ENCODE measurements around the gene TTC21A.
A peak's percentile ranks its signal among the peaks of the same experiment; 100 is the strongest.

TTC21A gene

DNA sequence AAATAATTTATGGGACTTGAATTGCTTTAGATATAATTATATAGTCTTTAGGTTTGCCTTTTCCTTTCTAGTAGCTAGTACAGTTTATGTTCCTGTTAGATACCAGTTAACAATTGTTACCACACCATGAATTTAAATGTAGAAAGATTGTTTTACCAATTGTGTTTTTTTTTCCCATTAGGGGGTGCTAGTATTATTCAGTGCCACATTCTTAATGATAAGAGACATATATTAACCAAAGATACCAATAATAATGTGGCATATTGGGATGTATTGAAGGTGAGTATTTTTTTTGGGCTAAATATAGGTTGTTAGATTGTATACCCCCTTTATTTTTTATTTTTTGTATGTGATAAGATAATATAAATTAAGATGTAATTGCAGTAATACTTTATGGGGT lies 27.9 kb upstream of the TTC21A start:
- H3K4me1 ChIP-seq = peaks cover 10% of the 10 kb centered on the region; the same call in 1 of the 2 replicates
- H4K20me1 ChIP-seq = no peaks in the 10 kb centered on the region
- no peak overlapping the region for H3K4me3 ChIP-seq
- no peaks in the 10 kb centered on the region for H3K27me3 ChIP-seq
- no peaks in the 10 kb centered on the region for H3K9me3 ChIP-seq
- peaks cover 78% of the 10 kb centered on the region for H3K36me3 ChIP-seq
- no peak for TF ChIP-seq Cebpa-rat (IDR thresholded peaks at IDR 0.05)
- H3K4me2 ChIP-seq = no peak overlapping the region
- no peak overlapping the region for H3K27ac ChIP-seq
- H3K9ac ChIP-seq = no peak overlapping the region

DNA sequence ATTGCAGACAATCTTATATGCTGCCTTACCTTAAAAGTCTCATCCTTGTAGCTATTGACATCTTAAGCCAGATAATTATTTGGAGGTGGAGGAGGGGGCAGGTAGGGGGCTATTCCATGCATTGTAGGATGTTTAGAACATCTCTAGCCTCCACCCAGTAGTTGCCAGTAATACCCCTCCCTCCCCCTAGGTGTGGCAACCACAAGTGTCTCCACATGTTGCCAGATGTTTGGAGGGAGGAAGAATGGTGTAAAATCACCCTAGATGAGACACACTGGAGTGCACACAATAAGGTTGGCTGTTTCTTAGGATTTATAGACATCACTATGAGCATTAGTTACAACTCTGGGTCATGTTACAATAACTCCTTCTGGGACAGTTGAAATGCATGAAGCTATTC lies 27.5 kb upstream of the TTC21A start:
- H4K20me1 ChIP-seq = no peaks in the 10 kb centered on the region
- no peak for TF ChIP-seq Cebpa-rat (IDR thresholded peaks at IDR 0.05)
- H3K4me2 ChIP-seq = no peak overlapping the region
- peaks cover 77% of the 10 kb centered on the region for H3K36me3 ChIP-seq
- H3K9ac ChIP-seq = no peak overlapping the region
- H3K9me3 ChIP-seq = no peaks in the 10 kb centered on the region
- H3K4me1 ChIP-seq = peaks cover 10% of the 10 kb centered on the region; the same call in 1 of the 2 replicates
- H3K27ac ChIP-seq = no peak overlapping the region
- no peaks in the 10 kb centered on the region for H3K27me3 ChIP-seq
- H3K4me3 ChIP-seq = no peak overlapping the region

DNA sequence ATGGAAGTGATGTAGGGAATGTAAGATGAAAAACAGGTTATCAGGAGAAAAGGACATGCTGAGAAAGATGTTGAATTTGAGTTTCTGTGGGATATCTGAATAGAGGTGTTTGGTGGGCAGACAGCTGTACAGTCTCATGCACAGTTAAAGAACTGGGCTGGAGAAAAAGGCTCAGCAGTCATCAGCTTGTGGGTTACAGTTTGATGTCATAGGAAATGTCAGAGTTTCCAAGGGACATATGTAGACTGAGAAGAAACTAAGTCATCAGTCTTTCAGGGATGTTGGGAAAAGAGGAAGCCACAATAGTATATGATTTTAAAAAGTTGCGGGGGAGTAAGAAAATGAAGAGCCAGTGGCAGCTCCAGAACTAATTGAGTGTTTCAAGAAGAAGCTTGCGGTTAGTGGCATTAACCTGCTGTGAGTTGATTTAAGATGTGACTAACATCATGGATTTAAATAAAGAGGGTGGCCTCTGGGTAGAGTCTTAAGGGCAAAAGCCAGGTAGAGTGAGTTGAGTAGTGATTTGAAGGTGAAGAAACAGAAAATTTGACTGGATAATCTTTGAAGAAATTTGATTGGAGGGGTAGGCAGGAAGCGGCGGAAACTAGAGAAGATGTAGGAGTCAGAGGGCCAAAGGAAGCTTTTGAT lies 24.7 kb upstream of the TTC21A start:
- H3K36me3 ChIP-seq = peaks cover 72% of the 10 kb centered on the region
- TF ChIP-seq Cebpa-rat (IDR thresholded peaks at IDR 0.05) = no peak
- H3K27me3 ChIP-seq = no peaks in the 10 kb centered on the region

DNA sequence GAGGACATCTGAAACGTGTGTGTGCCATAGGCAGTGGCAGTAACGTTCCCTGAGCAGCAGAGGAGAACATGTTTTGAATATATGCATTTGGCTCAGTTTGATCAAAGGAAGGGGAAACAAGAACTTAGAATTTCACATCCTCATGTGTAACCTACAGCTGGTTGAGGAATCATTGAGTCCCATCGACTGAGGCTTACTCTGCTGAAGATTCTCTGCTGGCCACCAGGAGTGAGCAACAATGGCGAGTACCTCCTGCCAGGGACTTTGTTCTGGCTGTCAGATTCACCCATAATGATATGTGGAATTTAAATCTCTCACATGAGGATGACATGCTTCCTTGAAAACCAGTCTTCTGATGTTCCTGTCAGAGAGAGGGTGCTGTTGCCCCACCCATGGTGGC lies 21.3 kb upstream of the TTC21A start:
- H3K4me1 ChIP-seq = peaks cover 19% of the 10 kb centered on the region
- no peaks in the 10 kb centered on the region; the same call in 1 of the 2 replicates for H4K20me1 ChIP-seq
- H3K36me3 ChIP-seq = peaks cover 79% of the 10 kb centered on the region
- no peaks in the 10 kb centered on the region for H3K27me3 ChIP-seq
- TF ChIP-seq Cebpa-rat (IDR thresholded peaks at IDR 0.05) = no peak
- peak overlapping the region; percentile 64 for H3K4me2 ChIP-seq
- H3K9ac ChIP-seq = no peak overlapping the region
- no peaks in the 10 kb centered on the region for H3K9me3 ChIP-seq
- H3K27ac ChIP-seq = no peak overlapping the region
- no peak overlapping the region for H3K4me3 ChIP-seq

More for the DNA sequence above, 24.7 kb upstream of the TTC21A start:
- Histone ChIP-seq H3K4me3 (no peak overlapping the region), H4K20me1 (no peaks in the 10 kb centered on the region; the same call in 1 of the 2 replicates), H3K27ac (no peak overlapping the region), H3K4me2 (no peak overlapping the region), H3K9me3 (no peaks in the 10 kb centered on the region), H3K9ac (no peak overlapping the region), H3K4me1 (peaks cover 29% of the 10 kb centered on the region)

DNA sequence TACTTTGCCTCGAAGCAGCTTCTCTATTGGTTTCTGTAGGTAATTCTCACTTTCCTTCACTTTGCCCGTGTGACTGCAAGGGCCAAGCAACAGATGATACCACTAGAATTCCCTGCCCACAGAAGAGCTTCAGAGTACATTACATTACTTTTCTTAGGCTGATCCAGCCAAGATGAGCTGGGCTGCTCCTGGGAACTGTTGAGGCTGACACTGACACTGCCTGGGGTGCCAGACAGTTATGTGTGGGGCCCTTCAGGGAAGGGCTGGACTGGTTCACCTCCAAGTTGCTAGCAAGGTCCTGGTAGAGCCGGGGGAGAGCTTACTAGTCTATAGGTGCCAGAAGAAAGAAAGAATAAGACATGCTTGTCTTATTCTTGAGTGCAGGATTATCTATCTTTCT lies 19.0 kb upstream of the TTC21A start:
- H3K27me3 ChIP-seq = no peaks in the 10 kb centered on the region
- H3K36me3 ChIP-seq = peaks cover 82% of the 10 kb centered on the region
- TF ChIP-seq Cebpa-rat (IDR thresholded peaks at IDR 0.05) = no peak
- no peak overlapping the region for H3K27ac ChIP-seq
- peaks cover 19% of the 10 kb centered on the region for H3K4me1 ChIP-seq
- H3K4me3 ChIP-seq = no peak overlapping the region
- no peak overlapping the region for H3K9ac ChIP-seq
- H3K9me3 ChIP-seq = no peaks in the 10 kb centered on the region
- no peak overlapping the region for H3K4me2 ChIP-seq
- no peaks in the 10 kb centered on the region; the same call in 1 of the 2 replicates for H4K20me1 ChIP-seq

DNA sequence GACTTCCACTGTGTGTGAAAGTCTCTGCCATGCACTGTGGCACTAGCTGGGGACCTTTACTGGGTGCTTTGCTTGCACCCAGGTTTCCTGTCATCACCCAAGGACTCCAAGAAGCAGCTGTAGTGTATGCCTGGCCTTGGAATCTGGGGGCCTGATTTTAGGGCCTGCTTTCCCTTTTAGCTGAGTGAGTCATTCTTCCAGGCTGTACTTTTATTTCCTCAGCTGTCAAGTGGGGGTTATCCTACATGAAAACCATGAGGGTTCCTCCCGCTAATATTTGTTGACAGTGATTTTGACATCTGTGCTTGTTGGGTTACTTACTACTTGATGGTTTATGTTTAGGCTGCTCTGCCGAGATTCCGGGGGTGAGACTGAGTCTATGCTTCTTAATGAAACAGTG lies 18.6 kb upstream of the TTC21A start:
- Histone ChIP-seq H3K36me3 (peaks cover 84% of the 10 kb centered on the region), H3K4me1 (peaks cover 19% of the 10 kb centered on the region), H3K4me2 (no peak overlapping the region), H3K27ac (no peak overlapping the region), H3K4me3 (no peak overlapping the region), H4K20me1 (no peaks in the 10 kb centered on the region; the same call in 1 of the 2 replicates), H3K9me3 (no peaks in the 10 kb centered on the region), H3K27me3 (no peaks in the 10 kb centered on the region), H3K9ac (no peak overlapping the region)
- no peak for TF ChIP-seq Cebpa-rat (IDR thresholded peaks at IDR 0.05)

DNA sequence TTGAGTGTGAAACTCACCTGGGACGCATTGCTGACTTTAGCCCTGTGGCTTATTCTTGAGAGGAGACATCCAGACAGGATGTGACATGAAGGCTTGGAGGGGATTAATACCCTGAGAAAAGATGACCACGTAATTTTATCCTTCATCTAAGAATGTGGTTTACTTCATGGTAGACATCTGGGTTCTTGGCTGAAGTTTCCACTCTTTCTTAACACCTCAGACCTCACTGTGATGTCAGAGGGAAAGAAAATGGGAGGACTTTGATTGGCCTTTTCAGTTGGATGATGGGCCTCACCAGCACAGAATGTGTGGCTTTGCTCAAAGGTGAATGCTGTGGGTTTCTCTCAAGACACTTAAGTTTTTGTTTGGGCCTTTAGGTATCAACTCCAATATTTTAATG lies 16.6 kb upstream of the TTC21A start:
- H4K20me1 ChIP-seq = no peaks in the 10 kb centered on the region; the same call in 1 of the 2 replicates
- H3K4me2 ChIP-seq = no peak overlapping the region
- peaks cover 92% of the 10 kb centered on the region for H3K36me3 ChIP-seq
- no peak overlapping the region for H3K27ac ChIP-seq
- no peaks in the 10 kb centered on the region for H3K27me3 ChIP-seq
- peaks cover 11% of the 10 kb centered on the region for H3K4me1 ChIP-seq
- H3K9me3 ChIP-seq = no peaks in the 10 kb centered on the region
- TF ChIP-seq Cebpa-rat (IDR thresholded peaks at IDR 0.05) = no peak
- H3K4me3 ChIP-seq = no peak overlapping the region
- no peak overlapping the region for H3K9ac ChIP-seq

DNA sequence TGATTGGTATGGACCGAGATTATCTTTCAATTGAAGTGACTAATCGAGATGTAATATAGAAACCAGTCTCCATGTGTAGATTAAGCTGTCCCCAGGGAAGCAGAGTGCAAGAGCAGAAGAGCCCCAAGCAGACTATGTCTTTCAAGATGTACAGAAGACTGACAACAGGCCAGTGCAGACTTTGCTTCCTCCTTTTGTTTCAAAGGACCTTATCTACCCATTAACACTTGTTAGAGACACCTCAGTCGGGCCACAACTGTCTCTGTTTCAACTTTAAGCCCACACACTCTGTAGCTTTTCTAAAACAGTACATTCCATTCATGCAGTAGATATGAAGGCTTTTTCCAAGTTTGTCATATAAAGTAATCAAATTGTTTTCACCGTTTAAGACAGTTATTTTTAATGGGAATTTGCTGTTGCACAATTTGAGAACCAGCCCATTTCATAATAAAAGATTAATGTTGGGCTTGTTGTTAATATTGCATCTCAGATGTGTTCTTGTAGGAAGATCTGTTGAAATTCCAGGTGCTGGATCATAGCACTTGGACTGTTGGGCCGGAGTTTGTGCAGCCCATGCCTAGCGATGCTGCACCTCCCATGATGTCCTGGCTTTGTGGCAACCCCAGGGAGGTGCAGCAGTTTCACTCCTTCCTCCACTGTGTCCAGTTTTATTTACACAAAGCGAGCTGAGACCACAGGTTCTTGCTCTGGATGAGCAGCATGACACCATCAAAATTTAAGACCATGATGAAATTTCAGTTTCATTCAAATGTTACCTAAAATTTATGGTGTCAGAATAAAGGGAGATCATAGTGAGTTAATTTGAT lies 12.4 kb upstream of the TTC21A start:
- H3K4me2 ChIP-seq = no peak overlapping the region
- H3K36me3 ChIP-seq = peaks cover 95% of the 10 kb centered on the region

DNA sequence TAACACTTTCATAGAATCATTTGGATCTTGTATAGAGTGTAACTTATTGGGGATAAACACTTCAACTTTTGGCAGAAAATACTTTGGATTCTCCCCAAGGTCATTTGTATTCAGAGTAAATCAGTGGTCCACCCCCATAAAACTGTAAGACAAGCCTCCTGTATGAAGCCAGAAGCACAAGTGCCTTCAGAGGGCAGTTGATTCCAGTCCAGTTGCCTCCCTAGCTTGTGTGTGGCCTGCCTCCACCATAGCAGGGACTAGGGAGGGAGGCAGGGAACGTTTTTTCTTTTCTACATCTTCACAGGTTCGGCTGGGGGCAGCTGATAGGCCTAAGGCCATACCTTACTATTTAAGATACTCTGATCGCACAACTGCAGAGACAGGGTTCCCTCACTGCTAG lies 11.7 kb upstream of the TTC21A start:
- Histone ChIP-seq H3K4me2 (no peak overlapping the region), H3K4me3 (no peak overlapping the region), H3K4me1 (no peaks in the 10 kb centered on the region), H4K20me1 (peaks cover 44% of the 10 kb centered on the region), H3K9ac (no peak overlapping the region), H3K27me3 (no peaks in the 10 kb centered on the region), H3K36me3 (peaks cover 98% of the 10 kb centered on the region), H3K9me3 (no peaks in the 10 kb centered on the region), H3K27ac (no peak overlapping the region)
- no peak for TF ChIP-seq Cebpa-rat (IDR thresholded peaks at IDR 0.05)

More for the DNA sequence above, 12.4 kb upstream of the TTC21A start:
- H3K4me1 ChIP-seq = no peaks in the 10 kb centered on the region
- TF ChIP-seq Cebpa-rat (IDR thresholded peaks at IDR 0.05) = no peak
- no peak overlapping the region for H3K4me3 ChIP-seq
- peaks cover 36% of the 10 kb centered on the region for H4K20me1 ChIP-seq
- no peaks in the 10 kb centered on the region for H3K9me3 ChIP-seq
- no peak overlapping the region for H3K27ac ChIP-seq
- H3K9ac ChIP-seq = no peak overlapping the region
- H3K27me3 ChIP-seq = no peaks in the 10 kb centered on the region

DNA sequence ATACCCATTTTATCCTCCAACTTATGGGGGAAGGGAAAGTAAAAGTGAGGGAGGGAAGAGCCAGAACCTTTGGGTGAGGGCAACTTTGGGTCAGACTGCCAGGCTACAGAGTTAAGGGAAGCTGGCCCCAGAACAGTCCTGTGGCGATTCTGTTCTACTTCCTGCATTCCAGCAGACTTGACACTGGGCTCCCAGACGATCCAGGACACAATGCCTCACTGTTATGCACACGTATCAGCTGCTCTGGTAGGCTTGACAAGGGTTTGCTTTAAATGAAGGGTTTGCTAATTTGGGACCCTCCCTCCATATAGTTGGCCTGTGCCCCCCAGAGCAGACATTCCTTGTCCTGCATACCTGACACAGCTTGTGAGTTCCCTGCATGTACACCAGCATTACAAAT lies 10.7 kb upstream of the TTC21A start:
- Histone ChIP-seq H3K9ac (no peak overlapping the region), H3K27me3 (no peaks in the 10 kb centered on the region), H3K4me3 (no peak overlapping the region), H3K4me1 (no peaks in the 10 kb centered on the region), H4K20me1 (peaks cover 54% of the 10 kb centered on the region), H3K4me2 (no peak overlapping the region), H3K36me3 (peaks cover 92% of the 10 kb centered on the region), H3K9me3 (no peaks in the 10 kb centered on the region), H3K27ac (no peak overlapping the region)
- no peak for TF ChIP-seq Cebpa-rat (IDR thresholded peaks at IDR 0.05)
